HG03469 (cell line): ENCODE results near the gene HDAC8.
"Not testable (repeated sequence)": the region's sequence is repeated elsewhere in the genome, so short reads cannot be mapped to it uniquely, and the experiment has no call there.

Experiments
- ATAC-seq: cut with Tn5 transposase; IDR thresholded peaks from one replicate; pipeline ENCODE4 v1.9.1; 2021; ENCODE audit warnings: mild to moderate bottlenecking, moderate library complexity, moderate number of reproducible peaks; ENCODE audit not compliant: unreplicated experiment

HDAC8 gene

GRCh38 chrX:72572248-72573157 lies at the start of gene HDAC8:
HDAC8 (minus strand) TSS chrX:72572843; CDS start chrX:72572761, 82 bp downstream.
- peak; percentile 97 for ATAC-seq

- peak; percentile 87 for ATAC-seq
Observed at GRCh38 chrX:72621625-72622485, 49.2 kb upstream of the HDAC8 start.

- ATAC-seq: no peak
Observed at GRCh38 chrX:72621163-72621562, 48.5 kb upstream of the HDAC8 start.

GRCh38 chrX:72620550-72621145 lies 48.0 kb upstream of the HDAC8 start:
- ATAC-seq: no peak

- ATAC-seq: no peak
Observed at GRCh38 chrX:72609313-72609712, 36.7 kb upstream of the HDAC8 start.

DNA sequence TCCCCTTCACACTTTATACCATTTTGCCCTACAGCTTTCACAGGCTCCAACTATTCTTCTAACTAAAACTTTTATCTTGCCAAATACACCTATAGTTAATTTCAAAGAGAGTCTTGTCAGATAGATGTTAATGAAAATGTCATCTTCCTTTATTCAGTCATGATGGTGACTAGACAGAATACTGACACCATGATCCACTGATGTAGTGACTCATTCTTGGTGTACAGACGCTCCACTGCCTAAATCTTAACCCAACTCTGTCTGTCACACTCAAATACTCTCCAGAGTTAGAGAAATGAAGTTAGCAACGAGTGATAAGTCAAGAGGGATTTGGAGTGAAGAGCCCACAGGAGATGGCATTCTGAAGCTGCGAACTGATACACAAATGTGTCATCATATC lies 32.1 kb upstream of the HDAC8 start:
- no peak for ATAC-seq

DNA sequence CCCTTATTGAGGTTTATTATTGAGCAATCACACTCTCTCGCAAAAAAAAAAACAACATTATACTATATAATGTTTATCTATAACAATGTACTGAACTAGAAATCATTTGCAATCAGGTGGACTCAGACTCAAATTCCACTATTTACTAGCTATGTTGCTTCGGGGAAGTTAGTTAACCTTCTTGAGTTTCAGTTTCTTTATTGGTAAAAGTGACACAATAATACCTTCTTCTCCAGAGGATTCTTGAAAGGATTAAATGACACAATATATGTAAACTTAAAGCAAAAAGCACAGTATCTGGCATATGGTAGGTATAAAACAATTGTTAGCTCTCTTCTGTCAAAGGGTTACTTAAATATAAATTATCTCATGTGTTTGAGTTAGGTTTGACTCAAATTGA lies 31.5 kb upstream of the HDAC8 start:
- ATAC-seq: no peak

- not testable (repeated sequence) for ATAC-seq
Observed at GRCh38 chrX:72591038-72591437, 18.4 kb upstream of the HDAC8 start.

DNA sequence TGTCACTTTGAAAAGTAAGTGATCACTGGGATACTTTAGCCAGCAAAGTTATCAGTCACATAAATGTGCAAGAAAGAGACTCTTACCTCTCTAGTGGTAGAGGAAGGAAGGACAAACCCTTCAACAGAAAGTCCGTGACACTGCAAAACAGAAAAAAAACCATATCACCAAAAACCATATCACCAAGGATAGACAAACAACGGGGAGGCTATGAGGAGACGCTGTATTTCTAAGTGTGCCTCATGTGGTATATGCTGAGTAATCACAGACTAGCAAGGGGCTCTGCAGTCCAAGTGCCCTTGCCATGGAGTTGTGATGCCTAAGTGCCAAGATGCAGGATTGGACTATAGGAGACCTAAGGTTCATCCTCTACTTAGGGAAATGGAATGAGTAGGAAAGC lies 11.5 kb upstream of the HDAC8 start:
- ATAC-seq: no peak

GRCh38 chrX:72576141-72576894 lies 3.7 kb upstream of the HDAC8 start:
- no peak for ATAC-seq

GRCh38 chrX:72573158-72573511 lies 492 bp upstream of the HDAC8 start:
- peak; percentile 14 for ATAC-seq

DNA sequence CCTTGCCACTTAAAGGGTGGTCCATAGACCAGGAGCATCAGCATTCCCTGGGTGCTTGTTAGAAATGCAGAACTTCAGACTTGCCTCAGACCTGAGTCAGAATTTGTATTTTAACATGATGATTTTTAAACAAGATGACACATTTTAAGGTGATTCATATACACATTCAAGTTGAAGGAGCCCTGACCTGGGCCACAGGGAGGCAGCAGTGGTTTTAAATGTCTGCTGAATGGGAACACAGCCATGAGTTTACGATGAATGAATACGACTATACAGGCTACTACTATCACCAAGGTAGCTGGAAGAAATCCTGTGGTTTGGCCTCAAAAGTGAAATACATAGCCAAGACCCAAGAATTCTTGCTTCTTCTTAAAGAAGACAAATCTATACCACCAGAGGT lies 2.9 kb downstream of the HDAC8 start:
- no peak for ATAC-seq

GRCh38 chrX:72568406-72569092 lies 4.1 kb downstream of the HDAC8 start:
- no peak for ATAC-seq

GRCh38 chrX:72566448-72566847 lies 6.2 kb downstream of the HDAC8 start:
- no peak for ATAC-seq

DNA sequence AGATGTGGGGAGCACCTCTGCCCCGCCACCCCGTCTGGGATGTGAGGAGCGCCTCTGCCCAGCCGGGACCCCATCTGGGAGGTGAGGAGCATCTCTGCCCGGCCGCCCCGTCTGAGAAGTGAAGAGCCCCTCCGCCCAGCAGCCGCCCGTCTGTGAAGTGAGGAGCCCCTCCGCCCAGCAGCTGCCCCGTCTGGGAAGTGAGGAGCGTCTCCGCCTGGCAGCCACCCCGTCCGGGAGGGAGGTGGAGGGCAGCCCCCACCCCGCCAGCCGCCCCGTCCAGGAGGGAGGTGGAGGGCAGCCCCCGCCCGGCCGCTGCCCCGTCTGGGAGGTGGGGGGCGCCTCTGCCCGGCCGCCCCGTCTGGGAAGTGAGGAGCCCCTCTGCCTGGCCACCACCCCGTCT lies 13.0 kb downstream of the HDAC8 start:
- ATAC-seq: not testable (repeated sequence)

DNA sequence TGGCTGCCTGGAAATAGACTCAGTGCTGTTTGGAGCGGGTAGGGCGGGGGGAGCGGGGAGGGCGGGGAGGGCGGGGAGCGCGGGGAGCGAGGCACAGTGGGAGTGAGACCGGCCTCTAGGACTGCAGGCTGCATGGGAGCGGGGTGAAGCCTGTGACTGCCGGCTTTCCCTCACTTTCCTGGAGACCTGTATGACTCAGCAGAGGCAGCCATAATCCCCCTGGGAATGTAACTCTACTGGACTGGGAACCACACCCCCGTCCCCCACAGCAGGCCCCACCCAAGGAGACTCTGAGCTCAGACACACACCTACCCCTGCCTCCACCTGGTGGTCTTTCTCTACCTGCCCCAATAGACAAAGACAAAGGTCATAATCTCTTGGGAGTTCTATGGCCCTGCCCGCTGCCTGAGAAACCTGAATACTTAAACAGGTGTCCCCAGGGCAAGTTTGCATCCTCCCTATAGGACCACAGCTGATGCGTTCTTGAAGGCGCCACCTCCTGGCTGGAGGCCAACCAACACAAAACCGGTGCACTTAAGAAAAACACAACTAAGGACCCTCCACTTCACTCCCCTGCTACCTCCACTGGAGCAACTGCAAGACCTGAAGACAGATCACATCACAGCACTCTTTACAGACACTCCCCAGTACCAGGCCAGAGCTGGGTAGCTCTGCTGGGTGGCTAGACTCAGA lies 18.0 kb downstream of the HDAC8 start:
- ATAC-seq: no peak

- not testable (repeated sequence) for ATAC-seq
Observed at GRCh38 chrX:72552443-72552842, 20.2 kb downstream of the HDAC8 start.

DNA sequence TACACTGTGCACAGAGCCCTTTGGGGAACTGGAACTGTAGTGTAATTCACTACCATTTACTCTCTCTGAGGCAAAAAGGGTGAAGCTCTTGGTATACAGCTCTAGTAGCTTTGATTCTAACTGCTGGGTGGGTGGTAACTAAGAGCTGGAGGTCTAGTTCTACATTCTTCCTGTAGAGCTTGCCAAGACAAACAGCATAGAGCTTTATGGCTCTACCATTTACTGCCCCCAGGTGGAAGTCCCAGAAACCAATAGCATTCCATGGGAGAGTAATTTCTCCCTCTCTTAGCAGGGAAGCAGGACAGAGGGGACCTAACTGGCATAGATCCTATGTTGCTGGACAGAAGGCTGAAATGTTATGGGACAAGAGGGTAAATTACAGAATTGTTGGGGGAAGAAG lies 26.7 kb downstream of the HDAC8 start:
- ATAC-seq: no peak

DNA sequence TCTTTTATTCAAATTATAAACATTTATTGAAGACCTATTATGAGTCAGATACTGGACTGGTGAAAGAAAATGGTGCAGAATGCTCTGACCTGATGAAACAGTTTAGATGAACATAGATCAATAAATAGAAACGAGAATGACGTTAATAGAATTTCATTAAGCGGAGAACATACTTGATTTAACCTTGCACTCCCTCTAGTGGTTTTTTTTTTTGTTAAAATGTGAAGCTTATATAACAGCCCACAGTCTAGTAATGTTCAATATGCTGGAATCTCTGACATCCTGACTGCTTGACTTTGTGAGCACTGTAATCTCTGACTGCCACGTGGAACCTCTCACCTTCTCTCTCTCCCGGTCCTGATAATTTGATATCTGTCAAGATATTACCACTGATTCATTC lies 32.3 kb downstream of the HDAC8 start:
- no peak for ATAC-seq

DNA sequence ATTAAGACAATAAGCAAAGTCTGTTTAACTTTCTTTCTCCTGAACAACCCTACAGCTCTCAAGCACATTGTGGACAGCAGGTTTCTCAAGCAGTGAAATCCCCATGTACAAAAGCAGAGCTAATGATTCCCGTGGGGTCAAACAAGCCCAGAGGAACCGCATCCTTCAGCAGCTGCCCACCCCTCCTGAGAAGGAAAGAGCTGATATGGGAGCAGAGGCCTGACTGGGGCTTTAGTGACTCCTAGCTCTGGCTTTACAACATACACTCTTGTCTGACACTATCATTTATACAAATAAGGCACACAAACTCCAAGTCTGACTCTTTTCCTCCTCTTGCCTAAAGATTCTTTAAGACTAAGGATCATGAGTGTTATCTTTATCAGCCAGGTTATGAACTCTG lies 32.8 kb downstream of the HDAC8 start:
- ATAC-seq: no peak
